ENCODE data around the gene TACC2.

Gene TACC2

DNA sequence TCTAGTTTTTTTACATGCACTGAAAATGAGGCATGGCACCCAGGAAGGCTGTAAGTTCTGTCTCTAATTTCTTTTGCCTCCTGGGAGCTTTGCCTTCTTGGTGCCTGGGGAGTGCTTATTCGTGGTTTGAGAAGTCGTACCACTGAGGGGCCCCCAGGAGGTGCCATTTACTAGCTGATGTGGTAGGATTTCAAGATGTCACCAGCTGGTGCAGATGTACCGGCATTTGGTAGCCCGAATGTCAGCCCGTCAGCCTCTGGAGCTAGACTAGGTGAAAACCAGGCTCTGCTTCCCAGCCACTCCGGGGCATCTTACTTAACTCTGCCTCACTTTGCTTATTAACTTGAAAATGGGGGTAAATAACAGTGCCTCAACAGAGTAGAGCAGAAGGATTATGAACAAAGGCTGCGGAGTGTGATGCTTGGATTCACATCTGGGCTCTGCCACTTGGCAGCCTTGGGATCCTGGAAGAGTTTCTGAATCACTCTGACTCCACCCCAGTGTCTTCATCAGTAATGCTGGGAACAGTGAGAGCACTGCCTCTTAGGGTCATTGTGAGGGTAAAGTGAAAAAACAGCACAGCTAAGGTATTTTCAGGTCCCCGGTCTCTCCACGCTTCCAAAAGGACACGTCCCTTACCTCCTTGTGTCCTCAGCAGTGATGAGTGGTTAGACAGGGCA, 250.8 kb downstream of the TACC2 start:
- no peak overlapping the region for H3K4me3 ChIP-seq (ENCODE audit: low read depth, low read length)
- in situ Hi-C loops (cut with HindIII; ENCODE audit: low sequenced_read_pairs): no loop called here
- DNase-seq (ENCODE audit: low read depth): no peak
- TF ChIP-seq, protein P1, sequence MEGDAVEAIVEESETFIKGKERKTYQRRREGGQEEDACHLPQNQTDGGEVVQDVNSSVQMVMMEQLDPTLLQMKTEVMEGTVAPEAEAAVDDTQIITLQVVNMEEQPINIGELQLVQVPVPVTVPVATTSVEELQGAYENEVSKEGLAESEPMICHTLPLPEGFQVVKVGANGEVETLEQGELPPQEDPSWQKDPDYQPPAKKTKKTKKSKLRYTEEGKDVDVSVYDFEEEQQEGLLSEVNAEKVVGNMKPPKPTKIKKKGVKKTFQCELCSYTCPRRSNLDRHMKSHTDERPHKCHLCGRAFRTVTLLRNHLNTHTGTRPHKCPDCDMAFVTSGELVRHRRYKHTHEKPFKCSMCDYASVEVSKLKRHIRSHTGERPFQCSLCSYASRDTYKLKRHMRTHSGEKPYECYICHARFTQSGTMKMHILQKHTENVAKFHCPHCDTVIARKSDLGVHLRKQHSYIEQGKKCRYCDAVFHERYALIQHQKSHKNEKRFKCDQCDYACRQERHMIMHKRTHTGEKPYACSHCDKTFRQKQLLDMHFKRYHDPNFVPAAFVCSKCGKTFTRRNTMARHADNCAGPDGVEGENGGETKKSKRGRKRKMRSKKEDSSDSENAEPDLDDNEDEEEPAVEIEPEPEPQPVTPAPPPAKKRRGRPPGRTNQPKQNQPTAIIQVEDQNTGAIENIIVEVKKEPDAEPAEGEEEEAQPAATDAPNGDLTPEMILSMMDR (IDR thresholded peaks at IDR 0.05; ENCODE audit: low read depth, low read length, missing control alignments): no peak

DNA sequence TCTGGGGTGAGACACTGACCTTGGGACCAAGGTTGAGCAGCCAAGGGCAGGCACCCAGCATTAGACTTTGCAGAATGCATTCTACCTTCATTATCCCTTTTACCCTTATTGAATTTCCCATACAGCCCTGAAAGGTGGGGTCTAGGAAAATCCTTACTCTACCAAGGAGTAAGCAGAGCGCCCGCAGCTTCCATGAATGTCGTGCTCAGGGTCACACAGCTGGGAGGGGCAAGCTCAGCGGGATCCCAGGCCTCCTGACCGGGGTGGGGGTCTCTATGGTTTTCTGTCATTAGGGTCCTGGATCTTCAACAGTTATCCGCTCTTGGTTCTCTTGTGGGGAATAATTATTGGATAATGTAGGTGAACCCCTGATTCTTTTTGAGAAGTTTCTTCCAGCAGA, 251.4 kb downstream of the TACC2 start:
- H3K4me3 ChIP-seq (ENCODE audit: low read depth, low read length): no peak overlapping the region
- in situ Hi-C loops (cut with HindIII; ENCODE audit: low sequenced_read_pairs): no loop called here
- TF ChIP-seq, protein P1 (IDR thresholded peaks at IDR 0.05; ENCODE audit: low read depth, low read length, missing control alignments): no peak
- DNase-seq (ENCODE audit: low read depth): no peak

DNA sequence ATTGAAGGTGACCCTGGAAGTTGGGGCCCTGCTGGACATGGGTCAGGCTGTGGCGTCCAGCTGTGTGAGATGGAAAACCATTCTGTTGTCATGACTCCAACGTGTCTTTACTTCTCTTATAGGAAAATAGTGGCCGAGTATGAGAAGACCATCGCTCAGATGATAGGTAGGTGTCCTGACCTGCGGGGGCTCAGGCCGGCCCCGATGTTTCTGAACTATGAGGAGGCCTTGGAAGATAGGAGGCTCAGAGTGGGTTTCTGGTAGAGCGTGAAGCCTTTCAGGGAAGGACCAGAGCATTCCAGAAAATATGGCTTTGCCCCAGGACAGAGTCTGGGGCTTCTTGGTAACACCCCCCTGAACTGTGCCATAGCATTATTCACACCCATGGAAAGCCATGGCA, 252.9 kb downstream of the TACC2 start:
- H3K4me3 ChIP-seq (ENCODE audit: low read depth, low read length): no peak overlapping the region
- in situ Hi-C loops (cut with HindIII; ENCODE audit: low sequenced_read_pairs): no loop called here
- no peak for DNase-seq (ENCODE audit: low read depth)
- TF ChIP-seq, protein P1 (IDR thresholded peaks at IDR 0.05; ENCODE audit: low read depth, low read length, missing control alignments): no peak

DNA sequence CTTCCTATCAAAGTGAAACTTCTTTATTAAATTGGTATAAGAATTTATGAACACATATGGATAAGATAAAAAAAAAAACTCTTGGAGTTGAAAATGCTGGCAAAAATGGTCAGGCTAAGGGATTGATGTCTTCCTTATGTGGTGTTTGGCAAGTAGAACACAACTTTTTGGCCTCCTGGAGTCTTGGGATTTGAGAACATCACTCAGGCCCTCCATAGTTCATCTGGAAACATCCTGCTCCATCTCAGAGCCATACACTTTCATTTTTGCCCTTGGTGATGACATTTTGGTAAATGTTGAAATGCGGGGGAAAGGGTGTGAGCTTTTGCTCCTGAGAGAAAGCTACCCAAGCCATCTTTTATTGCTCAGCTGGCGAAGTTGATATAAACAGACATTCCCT, 254.6 kb downstream of the TACC2 start:
- no peak for DNase-seq (ENCODE audit: low read depth)
- in situ Hi-C loops (cut with HindIII; ENCODE audit: low sequenced_read_pairs): no loop called here
- H3K4me3 ChIP-seq (ENCODE audit: low read depth, low read length): no peak overlapping the region
- TF ChIP-seq, protein P1 (IDR thresholded peaks at IDR 0.05; ENCODE audit: low read depth, low read length, missing control alignments): no peak

DNA sequence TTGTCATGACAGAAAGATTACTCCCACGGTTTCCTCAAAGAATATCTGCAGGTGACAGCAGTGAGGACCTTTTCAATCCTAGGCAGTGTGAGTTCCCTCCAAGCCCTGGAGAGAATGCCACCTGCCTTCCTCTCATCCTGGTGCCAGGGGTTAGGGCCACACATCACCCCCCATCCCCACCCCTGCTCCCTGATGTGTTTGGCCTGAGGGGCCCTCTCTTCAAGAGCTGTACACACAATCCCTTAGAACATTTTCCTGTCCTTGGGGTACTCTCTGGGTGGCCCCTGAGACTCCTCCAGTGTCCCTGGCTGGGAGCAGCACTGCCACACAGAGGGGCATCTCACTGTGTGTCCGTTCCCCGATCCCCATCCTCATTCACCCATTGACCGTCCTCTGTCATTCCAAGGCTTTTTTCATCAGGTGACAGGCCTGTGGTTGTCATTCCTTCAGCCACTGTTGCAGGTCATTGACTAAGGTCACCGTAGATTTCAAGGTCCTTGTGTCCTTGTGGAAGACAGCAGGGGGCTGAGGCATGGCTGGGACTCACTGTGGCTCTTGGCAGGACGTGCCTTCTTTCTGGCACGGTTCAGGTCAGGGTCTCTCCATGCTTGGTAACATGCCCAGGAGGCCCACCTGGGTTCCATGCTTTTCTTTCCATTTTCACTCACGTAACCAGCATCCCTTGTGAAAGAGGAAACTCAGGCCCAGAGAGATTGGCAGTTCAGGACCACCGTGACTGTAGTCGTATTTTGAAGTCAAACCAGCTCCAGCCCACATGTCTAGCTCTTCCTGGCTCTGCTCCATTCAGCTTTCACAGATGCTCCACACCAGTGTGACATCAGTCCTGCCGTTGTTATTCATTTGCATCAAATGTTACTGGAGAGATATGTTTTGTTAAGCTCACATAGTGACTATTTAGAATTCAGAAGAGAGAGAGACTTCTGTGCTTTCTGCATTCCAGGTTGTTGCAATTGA, 255.3 kb downstream of the TACC2 start:
- TF ChIP-seq, protein P1 (IDR thresholded peaks at IDR 0.05; ENCODE audit: low read depth, low read length, missing control alignments): no peak
- DNase-seq (ENCODE audit: low read depth): no peak
- in situ Hi-C loops (cut with HindIII; ENCODE audit: low sequenced_read_pairs): no loop called here

DNA sequence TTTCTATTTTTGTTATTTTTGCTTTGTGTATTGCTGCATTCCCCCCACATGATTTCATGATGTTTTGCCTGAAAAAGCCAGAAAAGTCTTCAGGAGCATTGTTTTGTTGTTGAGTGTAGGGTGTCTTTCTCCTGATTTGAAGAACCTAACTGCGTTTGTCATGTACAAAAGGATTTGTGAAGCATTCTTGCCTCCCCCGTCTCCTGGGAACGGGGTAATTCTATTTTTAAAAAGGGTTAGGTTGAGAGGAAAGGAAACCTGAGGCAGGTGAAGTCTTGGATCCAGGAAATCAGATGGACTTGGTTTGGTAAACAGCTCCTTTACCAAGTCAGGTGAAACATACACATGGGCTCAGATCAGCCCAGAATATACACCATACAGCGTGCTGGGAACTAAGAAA, 256.2 kb downstream of the TACC2 start:
- no peak for DNase-seq (ENCODE audit: low read depth)
- in situ Hi-C loops (cut with HindIII; ENCODE audit: low sequenced_read_pairs): no loop called here
- H3K4me3 ChIP-seq (ENCODE audit: low read depth, low read length): no peak overlapping the region
- TF ChIP-seq, protein P1 (IDR thresholded peaks at IDR 0.05; ENCODE audit: low read depth, low read length, missing control alignments): no peak

More for the DNA sequence above, 255.3 kb downstream of the TACC2 start:
- H3K4me3 ChIP-seq (ENCODE audit: low read depth, low read length): no peak overlapping the region

Measured in astrocyte of the cerebellum (primary cell).